Endothelial cell of umbilical vein (primary cell): Measurements from ENCODE around the gene CAPRIN2. TPM values are rescaled to one million over a fixed set of nuclear protein-coding genes. Genes with fewer than 3 reads are reported as not detected.

Experiments
- BruUV-seq: library from RNA; stranded (reverse); fragments of 400-500 nt; replicated peaks from 2 replicates; lab custom pipeline; 2021; lab: Mats Ljungman, UMichigan
- CTCF ChIA-PET: fragments of 300-600, 350-600 bp; sonication (Branson Sonifier 250); formaldehyde crosslinking; loops from one replicate; lab custom pipeline; 2021; ENCODE audit warnings: antibody characterized with exemption, inconsistent platforms; lab: Charles Lee
- POLR2A ChIA-PET: fragments of 300-600, 350-600 bp; sonication (Branson Sonifier 250); formaldehyde crosslinking; loops from one replicate; lab custom pipeline; 2021; ENCODE audit warnings: antibody characterized with exemption, inconsistent platforms; lab: Charles Lee
- DNase-seq: peaks from one replicate; pipeline ENCODE4 v3.0.0-alpha.2; 2011; ENCODE audit warnings: low read depth, low spot score
- FAIRE-seq: peaks from 2 replicates; lab custom pipeline; 2011; peaks lifted over from hg19 to GRCh38; lab: Jason Lieb, UNC
- H2AFZ ChIP-seq: 2 replicates; pipeline ENCODE4 v1.6.0; 2012; ENCODE audit warnings: low read depth, low read length, control low read depth, inconsistent platforms
- H3K27ac ChIP-seq: 2 replicates; pipeline ENCODE4 v1.5.1; 2011; ENCODE audit warnings: low read depth, mild to moderate bottlenecking, control low read depth, low read length, moderate library complexity; ENCODE audit not compliant: insufficient read depth
- H3K27me3 ChIP-seq, 2 experiments: 2 replicates each; pipeline versions ENCODE4 v1.6.0 to v1.6.1; 2011; ENCODE audit warnings: low read length in 2 of 2, mixed read lengths in 1 of 2; ENCODE audit not compliant: control insufficient read depth in 2 of 2, insufficient read depth in 2 of 2
- H3K36me3 ChIP-seq, 2 experiments: 2 replicates in 1 of 2; 3 replicates in 1 of 2; pipeline ENCODE4 v1.5.1; 2011; ENCODE audit warnings: low read length in 2 of 2, mild to moderate bottlenecking in 1 of 2, moderate library complexity in 1 of 2; ENCODE audit not compliant: control insufficient read depth in 2 of 2, insufficient read depth in 2 of 2; ENCODE audit errors: extremely low read depth in 1 of 2
- H3K4me1 ChIP-seq: 3 replicates; pipeline ENCODE4 v1.5.1; 2011; ENCODE audit warnings: mild to moderate bottlenecking, low read length; ENCODE audit not compliant: control insufficient read depth, insufficient read depth; ENCODE audit errors: extremely low read depth
- H3K4me2 ChIP-seq: 2 replicates; pipeline ENCODE4 v1.6.1; 2011; ENCODE audit warnings: low read length, control low read depth, mixed read lengths; ENCODE audit not compliant: insufficient read depth
- H3K4me3 ChIP-seq, 3 experiments: fragments of 200-600 bp in 1 of 3; sonication (generic), shearing (Covaris generic) in 1 of 3; replicated peaks in 1 of 3; 2 replicates each; pipeline ENCODE4 v1.5.1; 2011 to 2016; ENCODE audit warnings: control low read depth in 3 of 3, low read length in 3 of 3, mild to moderate bottlenecking in 2 of 3, inconsistent platforms in 1 of 3, low read depth in 1 of 3, moderate library complexity in 1 of 3; ENCODE audit not compliant: insufficient read depth in 1 of 3
- H3K79me2 ChIP-seq: 2 replicates; pipeline ENCODE4 v1.6.0; 2012; ENCODE audit warnings: low read length, inconsistent platforms; ENCODE audit not compliant: control insufficient read depth, insufficient read depth
- H3K9ac ChIP-seq: replicated peaks from 2 replicates; pipeline ENCODE3; 2011; ENCODE audit warnings: low read length, control low read depth; ENCODE audit not compliant: insufficient read depth; ENCODE audit errors: extremely low read depth
- H3K9me1 ChIP-seq: replicated peaks from 3 replicates; pipeline ENCODE4 v1.6.0; 2011; ENCODE audit warnings: mild to moderate bottlenecking, low read length; ENCODE audit not compliant: control insufficient read depth, insufficient read depth; ENCODE audit errors: extremely low read depth
- H3K9me3 ChIP-seq: replicated peaks from 2 replicates; pipeline ENCODE4 v1.5.1; 2012; ENCODE audit warnings: low read length, inconsistent platforms; ENCODE audit not compliant: control insufficient read depth, insufficient read depth
- H4K20me1 ChIP-seq: replicated peaks from 2 replicates; pipeline ENCODE3; 2011; ENCODE audit warnings: mild to moderate bottlenecking, low read length; ENCODE audit not compliant: control insufficient read depth, insufficient read depth; ENCODE audit errors: extremely low read depth
- CTCF ChIP-seq, 2 donors: IDR thresholded peaks; 1 replicate in 1 of 2; 2 replicates in 1 of 2; pipeline ENCODE4 v1.5.1; 2011; ENCODE audit warnings: low read length in 2 of 2, mild to moderate bottlenecking in 2 of 2, moderate library complexity in 2 of 2, control low read depth in 1 of 2, inconsistent platforms in 1 of 2, low read depth in 1 of 2; ENCODE audit not compliant: insufficient read depth in 1 of 2; ENCODE audit errors: extremely low read depth in 1 of 2
- EZH2 ChIP-seq: IDR thresholded peaks from 2 replicates; pipeline ENCODE4 v1.6.1; 2012; ENCODE audit warnings: borderline replicate concordance, low read depth, mild to moderate bottlenecking, moderate library complexity, low read length, inconsistent platforms; ENCODE audit not compliant: severe bottlenecking
- MAX ChIP-seq: IDR thresholded peaks from 2 replicates; pipeline ENCODE4 v1.6.1; 2011; ENCODE audit not compliant: insufficient read depth, insufficient read length
- dilution Hi-C: fragments of 300-500 bp; cut with MboI; formaldehyde crosslinking; loops from one replicate; pipeline ENCODE4 v1.15.0; 2019; ENCODE audit warnings: low sequenced_read_pairs; ENCODE audit not compliant: extremely low pct_ligation_motif_present
- intact Hi-C: fragments of 100-400 bp; cut with micrococcal nuclease; formaldehyde crosslinking; loops from one replicate; pipeline ENCODE4 v1.10.0; 2022
- polyA plus RNA-seq, 4 experiments: library from polyadenylated mRNA; depleted of rRNA in 3 of 4; stranded (reverse) in 3 of 4; unstranded in 1 of 4; fragments of >200 nt; gene quantifications; 2 replicates each; pipeline versions ENCODE4 v1.2.1 to v1.2.3, GENCODE V29; 2011 to 2012; ENCODE audit warnings: missing spikeins in 1 of 4
- total RNA-seq: library from RNA; stranded (reverse); gene quantifications from 2 replicates; pipeline ENCODE4 v1.2.3, GENCODE V29; 2021

The CAPRIN2 gene
- total and polyA plus RNA-seq, 2 donors (not counting 3 experiments of a cell fraction or from before 2014, with no cell fraction given): 13.5 to 25.0 TPM

- dilution Hi-C loops: no loop called here
- no peak for FAIRE-seq
- no peaks in the 10 kb centered on the region for H4K20me1 ChIP-seq
Observed at GRCh38 chr12:30779578-30779977, 24.8 kb upstream of the CAPRIN2 start.

More at GRCh38 chr12:30779578-30779977, 24.8 kb upstream of the CAPRIN2 start:
- H3K9ac ChIP-seq: no peak overlapping the region
- H3K36me3 ChIP-seq: no peaks in the 10 kb centered on the region
- CTCF ChIA-PET: no interaction called here
- no peak overlapping the region for H3K27ac ChIP-seq
- no peaks in the 10 kb centered on the region for H3K27me3 ChIP-seq
- no peaks in the 10 kb centered on the region for H3K9me1 ChIP-seq
- H3K4me2 ChIP-seq: no peak overlapping the region
- no peaks in the 10 kb centered on the region for H3K79me2 ChIP-seq
- no peak overlapping the region for H2AFZ ChIP-seq
- no peaks in the 10 kb centered on the region for H3K9me3 ChIP-seq
- no peak overlapping the region for H3K4me3 ChIP-seq
- H3K4me1 ChIP-seq: no peaks in the 10 kb centered on the region
- no peak for TF ChIP-seq CTCF (IDR thresholded peaks at IDR 0.05; ENCODE audit: extremely low read depth in 1 of 2, insufficient read depth in 1 of 2, low read depth in 1 of 2, low read length in 2 of 2)
- no peak for TF ChIP-seq EZH2
- TF ChIP-seq MAX: no peak
- intact Hi-C loops: no loop called here
- DNase-seq: no peak
- BruUV-seq: no TSS peak
- POLR2A ChIA-PET: no interaction called here
